ENCODE results near the gene LRMDA. TPM values are rescaled to one million over a fixed set of nuclear protein-coding genes. Genes with fewer than 3 reads are reported as not detected.

The LRMDA gene
- total RNA-seq, 2 donors from 2014 or later: 12.2 to 25.4 TPM

GRCh38 chr10:75466001-75466400 lies 34.6 kb downstream of the LRMDA start:
- intact Hi-C loops (cut with DNase I): no loop called here
- peaks cover 6% of the 10 kb centered on the region for H3K4me1 ChIP-seq
- H3K27ac ChIP-seq: no peak overlapping the region
- H3K4me3 ChIP-seq: no peak overlapping the region
- DNase-seq (no peak), ATAC-seq (no peak)
- WGBS, 2 donors: 89 to 91% methylated on average over 4 of the region's 4 CpGs
- TF ChIP-seq, protein P1, sequence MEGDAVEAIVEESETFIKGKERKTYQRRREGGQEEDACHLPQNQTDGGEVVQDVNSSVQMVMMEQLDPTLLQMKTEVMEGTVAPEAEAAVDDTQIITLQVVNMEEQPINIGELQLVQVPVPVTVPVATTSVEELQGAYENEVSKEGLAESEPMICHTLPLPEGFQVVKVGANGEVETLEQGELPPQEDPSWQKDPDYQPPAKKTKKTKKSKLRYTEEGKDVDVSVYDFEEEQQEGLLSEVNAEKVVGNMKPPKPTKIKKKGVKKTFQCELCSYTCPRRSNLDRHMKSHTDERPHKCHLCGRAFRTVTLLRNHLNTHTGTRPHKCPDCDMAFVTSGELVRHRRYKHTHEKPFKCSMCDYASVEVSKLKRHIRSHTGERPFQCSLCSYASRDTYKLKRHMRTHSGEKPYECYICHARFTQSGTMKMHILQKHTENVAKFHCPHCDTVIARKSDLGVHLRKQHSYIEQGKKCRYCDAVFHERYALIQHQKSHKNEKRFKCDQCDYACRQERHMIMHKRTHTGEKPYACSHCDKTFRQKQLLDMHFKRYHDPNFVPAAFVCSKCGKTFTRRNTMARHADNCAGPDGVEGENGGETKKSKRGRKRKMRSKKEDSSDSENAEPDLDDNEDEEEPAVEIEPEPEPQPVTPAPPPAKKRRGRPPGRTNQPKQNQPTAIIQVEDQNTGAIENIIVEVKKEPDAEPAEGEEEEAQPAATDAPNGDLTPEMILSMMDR (IDR thresholded peaks at IDR 0.05): no peak
- TF ChIP-seq POLR2A (IDR thresholded peaks at IDR 0.05): no peak
- no peaks in the 10 kb centered on the region for H3K9me3 ChIP-seq
- no peaks in the 10 kb centered on the region for H3K27me3 ChIP-seq
- H3K36me3 ChIP-seq (replicated peaks in 1 of 2; ENCODE audit: insufficient read depth in 1 of 2, low read depth in 2 of 2): no peaks in the 10 kb centered on the region

DNA sequence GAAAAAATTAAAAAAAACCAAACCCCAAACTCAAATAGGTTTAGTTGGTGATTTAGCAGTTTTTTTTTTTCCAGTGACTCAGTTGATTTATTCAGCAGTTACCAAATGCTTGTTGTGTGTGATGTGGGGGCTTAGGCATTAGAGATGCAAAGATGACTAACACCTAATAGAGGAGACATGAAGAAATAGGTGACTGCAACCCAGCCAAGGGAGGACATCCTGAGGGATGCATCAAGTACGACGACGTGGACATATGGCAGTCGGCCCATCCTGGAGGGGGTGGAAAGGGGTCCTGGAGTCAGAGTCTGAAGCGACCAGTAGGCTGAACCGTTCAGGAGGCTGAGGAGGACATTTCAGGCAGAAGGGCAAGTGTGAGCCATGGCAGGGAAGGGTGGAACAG lies 35.5 kb downstream of the LRMDA start:
- H3K27ac ChIP-seq: no peak overlapping the region
- DNase-seq: no peak
- intact Hi-C loops (cut with DNase I): no loop called here
- no peaks in the 10 kb centered on the region for H3K27me3 ChIP-seq
- TF ChIP-seq, protein P1 (IDR thresholded peaks at IDR 0.05): no peak
- no peak for TF ChIP-seq POLR2A (IDR thresholded peaks at IDR 0.05)
- no peaks in the 10 kb centered on the region for H3K36me3 ChIP-seq (replicated peaks in 1 of 2; ENCODE audit: insufficient read depth in 1 of 2, low read depth in 2 of 2)
- 92 to 94% methylated on average over 6 of the region's 6 CpGs for WGBS, 2 donors
- ATAC-seq: no peak
- H3K4me1 ChIP-seq: peaks cover 6% of the 10 kb centered on the region
- H3K9me3 ChIP-seq: no peaks in the 10 kb centered on the region
- no peak overlapping the region for H3K4me3 ChIP-seq

DNA sequence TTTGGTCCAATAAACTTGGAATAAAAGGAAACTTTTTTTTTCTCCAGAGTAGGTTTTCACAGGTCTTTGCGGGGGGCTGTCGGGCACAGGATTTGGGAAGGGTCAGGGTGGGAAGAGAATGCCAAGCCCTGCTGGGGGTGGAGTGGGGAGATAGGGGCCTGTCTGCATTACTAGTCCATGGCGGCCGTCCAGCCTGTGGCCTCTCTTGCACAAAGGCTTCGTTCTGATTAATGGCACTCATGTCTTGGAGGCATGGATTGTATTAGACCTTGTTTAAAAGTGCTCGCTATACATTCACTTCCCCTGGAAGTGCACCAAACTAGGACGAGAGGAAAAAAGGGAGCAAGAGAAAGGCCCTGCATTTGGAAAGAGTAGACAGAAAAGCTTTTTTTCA lies 37.2 kb downstream of the LRMDA start:
- Histone ChIP-seq H3K4me1 (peaks cover 6% of the 10 kb centered on the region), H3K36me3 (replicated peaks in 1 of 2; ENCODE audit: insufficient read depth in 1 of 2, low read depth in 2 of 2) (no peaks in the 10 kb centered on the region), H3K9me3 (no peaks in the 10 kb centered on the region), H3K27me3 (no peaks in the 10 kb centered on the region), H3K27ac (peak overlapping the region in 1 of 4 donors; percentile 7), H3K4me3 (no peak overlapping the region)
- DNase-seq (no peak), ATAC-seq (no peak)
- TF ChIP-seq POLR2A (IDR thresholded peaks at IDR 0.05): no peak
- TF ChIP-seq, protein P1 (IDR thresholded peaks at IDR 0.05): no peak
- 78 to 89% methylated on average over 7 of the region's 7 CpGs for WGBS, 2 donors
- intact Hi-C loops (cut with DNase I): no loop called here

- Histone ChIP-seq H3K27ac (peak overlapping the region in 1 of 4 donors; percentile 7), H3K4me3 (no peak overlapping the region), H3K4me1 (peaks cover 6% of the 10 kb centered on the region), H3K27me3 (no peaks in the 10 kb centered on the region), H3K9me3 (no peaks in the 10 kb centered on the region), H3K36me3 (replicated peaks in 1 of 2; ENCODE audit: insufficient read depth in 1 of 2, low read depth in 2 of 2) (no peaks in the 10 kb centered on the region)
- intact Hi-C loops (cut with DNase I): no loop called here
- ATAC-seq (peak; percentile 66), DNase-seq (peak; percentile 18 to 62 (median 22))
- WGBS, 2 donors: 54 to 69% methylated on average over 3 of the region's 3 CpGs
- TF ChIP-seq, protein P1 (IDR thresholded peaks at IDR 0.05): no peak
- TF ChIP-seq POLR2A (IDR thresholded peaks at IDR 0.05): no peak
Measured at GRCh38 chr10:75469006-75469616, 37.7 kb downstream of the LRMDA start.

DNA sequence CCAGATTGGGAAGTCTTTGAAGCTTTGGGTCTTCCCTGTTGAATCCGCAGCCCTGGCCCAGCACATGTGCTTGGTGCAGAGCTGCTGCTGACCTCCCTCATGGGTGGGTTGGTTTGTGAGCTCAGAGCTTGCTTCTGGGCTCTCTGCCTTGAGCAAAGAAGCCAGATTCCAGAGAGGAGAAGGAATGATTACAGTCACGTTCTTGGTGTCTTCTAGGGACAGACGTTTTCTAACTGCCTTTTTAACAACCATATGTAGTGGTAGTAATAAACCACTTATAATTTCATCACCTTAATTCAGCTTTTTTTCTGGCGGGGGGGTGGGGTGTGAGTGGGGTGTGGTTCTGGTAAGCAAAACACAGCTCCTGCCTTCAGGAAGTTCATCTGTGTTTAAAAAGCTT lies 39.5 kb downstream of the LRMDA start:
- no peak for ATAC-seq
- no peak for TF ChIP-seq POLR2A (IDR thresholded peaks at IDR 0.05)
- TF ChIP-seq, protein P1 (IDR thresholded peaks at IDR 0.05): no peak
- H3K36me3 ChIP-seq (replicated peaks in 1 of 2; ENCODE audit: insufficient read depth in 1 of 2, low read depth in 2 of 2): no peaks in the 10 kb centered on the region
- intact Hi-C loops (cut with DNase I): no loop called here
- WGBS, 2 donors: 68 to 83% methylated on average over 4 of the region's 4 CpGs
- H3K4me3 ChIP-seq: no peak overlapping the region
- DNase-seq: peak in 1 of 4 donors; percentile 17
- H3K9me3 ChIP-seq: no peaks in the 10 kb centered on the region
- no peak overlapping the region for H3K27ac ChIP-seq
- H3K27me3 ChIP-seq: no peaks in the 10 kb centered on the region
- H3K4me1 ChIP-seq: peaks cover under 1% of the 10 kb centered on the region

All from body of pancreas (tissue), 4 donors.